H9 (cell line): ENCODE data around the gene EML1. TPM values are rescaled to one million over a fixed set of nuclear protein-coding genes. Genes with fewer than 3 reads are reported as not detected.

Source experiments
- DNase-seq: peaks from one replicate; pipeline ENCODE4 v3.0.0-alpha.2; 2017
- H2AFZ ChIP-seq: one replicate; pipeline ENCODE4 v1.6.1; 2013; ENCODE audit warnings: mild to moderate bottlenecking, low read length, control low read depth, moderate library complexity
- H2AK5ac ChIP-seq: 2 replicates; pipeline ENCODE4 v1.6.1; 2013; ENCODE audit warnings: low read length, control low read depth, mixed read lengths; ENCODE audit not compliant: insufficient read length
- H2BK120ac ChIP-seq: one replicate; pipeline ENCODE4 v1.6.1; 2013; ENCODE audit warnings: low read depth, mild to moderate bottlenecking, low read length, control low read depth, inconsistent platforms; ENCODE audit not compliant: poor library complexity, severe bottlenecking
- H2BK12ac ChIP-seq: 2 replicates; pipeline ENCODE4 v1.6.1; 2013; ENCODE audit warnings: low read length, control low read depth, mixed read lengths, low read depth; ENCODE audit not compliant: insufficient read length
- H2BK15ac ChIP-seq: 2 replicates; pipeline ENCODE4 v1.6.1; 2013; ENCODE audit warnings: low read depth, low read length, control low read depth
- H2BK20ac ChIP-seq: one replicate; pipeline ENCODE4 v1.6.1; 2013; ENCODE audit warnings: low read depth, mild to moderate bottlenecking, low read length, control low read depth, inconsistent platforms; ENCODE audit not compliant: poor library complexity, severe bottlenecking
- H2BK5ac ChIP-seq: 2 replicates; pipeline ENCODE4 v1.6.1; 2013; ENCODE audit warnings: low read length, control low read depth, mixed read lengths; ENCODE audit not compliant: insufficient read length
- H3K14ac ChIP-seq: 2 replicates; pipeline ENCODE4 v1.6.1; 2013; ENCODE audit warnings: low read length, control low read depth; ENCODE audit not compliant: insufficient read depth
- H3K18ac ChIP-seq: 2 replicates; pipeline ENCODE4 v1.6.1; 2013; ENCODE audit warnings: low read depth, mild to moderate bottlenecking, mixed read lengths, low read length, control low read depth; ENCODE audit not compliant: insufficient read length
- H3K23ac ChIP-seq: 2 replicates; pipeline ENCODE4 v1.6.1; 2013; ENCODE audit warnings: low read length, control low read depth, mixed read lengths, low read depth; ENCODE audit not compliant: insufficient read length
- H3K23me2 ChIP-seq: 2 replicates; pipeline ENCODE4 v1.6.1; 2013; ENCODE audit warnings: low read depth, mild to moderate bottlenecking, mixed read lengths, low read length, control low read depth; ENCODE audit not compliant: insufficient read length, poor library complexity, severe bottlenecking
- H3K27ac ChIP-seq: 2 replicates; pipeline ENCODE4 v1.5.1; 2013; ENCODE audit warnings: low read length, control low read depth, mixed read lengths, low read depth; ENCODE audit not compliant: insufficient read length
- H3K27me3 ChIP-seq: 2 replicates; pipeline ENCODE4 v1.6.1; 2013; ENCODE audit warnings: low read length, control low read depth, inconsistent platforms; ENCODE audit not compliant: insufficient read depth
- H3K4ac ChIP-seq: 2 replicates; pipeline ENCODE4 v1.6.1; 2013; ENCODE audit warnings: low read depth, mild to moderate bottlenecking, control low read depth, inconsistent platforms, low read length, moderate library complexity
- H3K4me1 ChIP-seq: 2 replicates; pipeline ENCODE4 v1.6.1; 2013; ENCODE audit warnings: low read length, control low read depth, inconsistent platforms; ENCODE audit not compliant: insufficient read depth
- H3K4me2 ChIP-seq: 2 replicates; pipeline ENCODE4 v1.6.1; 2013; ENCODE audit warnings: low read length, control low read depth, mixed read lengths; ENCODE audit not compliant: insufficient read length, insufficient read depth
- H3K56ac ChIP-seq: 2 replicates; pipeline ENCODE4 v1.6.1; 2013; ENCODE audit warnings: low read depth, mild to moderate bottlenecking, mixed read lengths, low read length, control low read depth; ENCODE audit not compliant: insufficient read length
- H3K79me1 ChIP-seq: 2 replicates; pipeline ENCODE4 v1.6.1; 2013; ENCODE audit warnings: low read depth, mild to moderate bottlenecking, moderate library complexity, low read length, control low read depth, inconsistent platforms; ENCODE audit not compliant: insufficient read depth, poor library complexity, severe bottlenecking
- H3K79me2 ChIP-seq: 2 replicates; pipeline ENCODE4 v1.6.1; 2013; ENCODE audit warnings: low read length, control low read depth, inconsistent platforms; ENCODE audit not compliant: insufficient read depth
- H3K9ac ChIP-seq: 2 replicates; pipeline ENCODE4 v1.6.1; 2013; ENCODE audit warnings: low read length, control low read depth, mixed read lengths; ENCODE audit not compliant: insufficient read length; ENCODE audit errors: extremely low read depth
- H3K9me3 ChIP-seq: one replicate; pipeline ENCODE4 v1.6.1; 2013; ENCODE audit warnings: low read depth, low read length, inconsistent platforms; ENCODE audit not compliant: control insufficient read depth
- H3T11ph ChIP-seq: one replicate; pipeline ENCODE4 v1.6.1; 2013; ENCODE audit warnings: mild to moderate bottlenecking, low read length, control low read depth, inconsistent platforms
- H4K20me1 ChIP-seq: one replicate; pipeline ENCODE4 v1.6.1; 2013; ENCODE audit not compliant: control insufficient read depth, insufficient read length, insufficient read depth
- H4K5ac ChIP-seq: 2 replicates; pipeline ENCODE4 v1.6.1; 2013; ENCODE audit warnings: low read depth, mild to moderate bottlenecking, mixed read lengths, low read length, control low read depth; ENCODE audit not compliant: insufficient read length
- H4K8ac ChIP-seq: replicated peaks from 2 replicates; pipeline ENCODE4 v1.6.1; 2013; ENCODE audit warnings: low read length, control low read depth, mixed read lengths, low read depth; ENCODE audit not compliant: insufficient read length
- H4K91ac ChIP-seq: 2 replicates; pipeline ENCODE4 v1.6.1; 2013; ENCODE audit warnings: low read depth, mild to moderate bottlenecking, moderate library complexity, mixed read lengths, low read length, control low read depth; ENCODE audit not compliant: insufficient read length
- H3K27ac Mint-ChIP-seq, 3 experiments: 2 replicates in 2 of 3; 3 replicates in 1 of 3; pipeline ENCODE4 v1.8.0; 2020 to 2021; ENCODE audit warnings: mixed read lengths in 3 of 3, mild to moderate bottlenecking in 1 of 3, moderate library complexity in 1 of 3
- H3K27me3 Mint-ChIP-seq: 2 replicates; pipeline ENCODE4 v1.8.0; 2021; ENCODE audit warnings: low read depth, mild to moderate bottlenecking, moderate library complexity, mixed read lengths
- H3K36me3 Mint-ChIP-seq, 3 experiments: 2 replicates in 2 of 3; 3 replicates in 1 of 3; pipeline ENCODE4 v1.8.0; 2020 to 2021; ENCODE audit warnings: low read depth in 3 of 3, mixed read lengths in 3 of 3; ENCODE audit not compliant: insufficient read depth in 1 of 3
- H3K4me1 Mint-ChIP-seq, 2 experiments: 2 replicates each; pipeline ENCODE4 v1.8.0; 2020; ENCODE audit warnings: mixed read lengths in 2 of 2
- H3K4me3 Mint-ChIP-seq, 2 experiments: 2 replicates in 1 of 2; 3 replicates in 1 of 2; pipeline ENCODE4 v1.8.0; 2020 to 2021; ENCODE audit warnings: mild to moderate bottlenecking in 2 of 2, mixed read lengths in 2 of 2, moderate library complexity in 1 of 2
- H3K9me3 Mint-ChIP-seq, 2 experiments: 2 replicates in 1 of 2; 3 replicates in 1 of 2; pipeline ENCODE4 v1.8.0; 2020; ENCODE audit warnings: mild to moderate bottlenecking in 2 of 2, mixed read lengths in 2 of 2, moderate library complexity in 1 of 2
- CTCF ChIP-seq: fragments of 200-600 bp; sonication (generic); conservative IDR thresholded peaks from 3 replicates; pipeline ENCODE4 v1.8.0; 2021; ENCODE audit warnings: antibody characterized with exemption, mild to moderate bottlenecking
- WGBS: extraction: QIAGEN DNeasy Blood & Tissue Kit; methylation state at CpG from one replicate; pipeline ENCODE4 v1.1.7; 2013; ENCODE audit warnings: missing lambda C conversion rate, low lambda C conversion rate, mixed read lengths; ENCODE audit not compliant: insufficient read length; ENCODE audit errors: extremely low coverage; 5-methylcytosine and 5-hydroxymethylcytosine counted together
- total RNA-seq: library from RNA; stranded (reverse); gene quantifications from 2 replicates; pipeline ENCODE4 v1.2.1, GENCODE V29; 2021

EML1 gene
- total RNA-seq, 1 experiment from 2014 or later: 16.7 TPM

- no CpG with 5 or more reads among the region's 3 CpGs for WGBS
Observed at GRCh38 chr14:99976681-99977080, 183.5 kb downstream of the EML1 start.

More at GRCh38 chr14:99976681-99977080, 183.5 kb downstream of the EML1 start:
- H3T11ph ChIP-seq: no peak overlapping the region
- peaks cover 7 to 8% of the 10 kb centered on the region in 2 experiments for H3K4me1 Mint-ChIP-seq
- no peak overlapping the region for H3K27ac ChIP-seq
- no peak overlapping the region; a peak in 1 of 7 replicates for H3K27ac Mint-ChIP-seq
- no peak overlapping the region for H3K18ac ChIP-seq
- H3K14ac ChIP-seq: no peak overlapping the region
- H2BK12ac ChIP-seq: no peak overlapping the region
- no peak overlapping the region for H3K9ac ChIP-seq
- no peak overlapping the region for H4K5ac ChIP-seq
- H3K4me3 Mint-ChIP-seq: no peak overlapping the region
- no peaks in the 10 kb centered on the region for H4K20me1 ChIP-seq
- H3K27me3 ChIP-seq: no peaks in the 10 kb centered on the region
- no peak overlapping the region for H3K4me2 ChIP-seq
- no peak overlapping the region for H3K56ac ChIP-seq
- no peaks in the 10 kb centered on the region for H3K23me2 ChIP-seq
- no peaks in the 10 kb centered on the region for H3K79me1 ChIP-seq
- H3K9me3 ChIP-seq: no peaks in the 10 kb centered on the region
- no peak for TF ChIP-seq CTCF
- no peak overlapping the region for H4K8ac ChIP-seq
- peaks cover 0 to 24% (median 22%) of the 10 kb centered on the region in 3 experiments; a peak in 6 of 7 replicates for H3K36me3 Mint-ChIP-seq
- H2BK120ac ChIP-seq: no peak overlapping the region
- no peak overlapping the region for H3K23ac ChIP-seq
- DNase-seq: no peak
- H3K79me2 ChIP-seq: peaks cover 3% of the 10 kb centered on the region; the same call in 1 of the 2 replicates
- H2BK5ac ChIP-seq: no peak overlapping the region
- no peak overlapping the region for H3K4ac ChIP-seq
- no peak overlapping the region for H2AFZ ChIP-seq
- H2BK20ac ChIP-seq: no peak overlapping the region
- peaks cover 15% of the 10 kb centered on the region for H3K27me3 Mint-ChIP-seq
- peaks cover 13 to 15% of the 10 kb centered on the region in 2 experiments for H3K9me3 Mint-ChIP-seq
- no peak overlapping the region for H2BK15ac ChIP-seq
- H2AK5ac ChIP-seq: no peak overlapping the region
- H4K91ac ChIP-seq: no peak overlapping the region
- no peaks in the 10 kb centered on the region for H3K4me1 ChIP-seq
